ENCODE results near the gene GAR1. TPM values are rescaled to one million over a fixed set of nuclear protein-coding genes. Genes with fewer than 3 reads are reported as not detected.

GAR1 gene
- polyA plus RNA-seq, 1 donor from 2014 or later: 19.2 TPM

DNA sequence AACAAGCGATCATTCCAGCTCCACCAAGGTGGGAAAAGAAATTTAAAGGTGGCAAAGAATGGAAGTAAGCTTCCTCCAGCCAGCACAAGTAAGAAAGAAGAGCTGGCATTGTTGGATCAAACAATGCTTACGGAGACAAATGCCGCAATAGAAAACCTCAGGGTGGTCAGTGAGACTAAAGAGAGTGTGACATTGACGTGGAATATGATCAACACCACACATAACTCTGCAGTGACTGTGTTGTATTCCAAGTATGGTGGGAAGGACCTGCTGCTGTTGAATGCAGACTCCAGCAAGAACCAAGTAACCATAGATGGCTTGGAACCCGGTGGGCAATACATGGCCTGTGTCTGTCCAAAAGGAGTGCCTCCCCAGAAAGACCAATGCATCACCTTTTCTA, 54.5 kb downstream of the GAR1 start:
- H3K27ac Mint-ChIP-seq: no peak overlapping the region
- peaks cover 2% of the 10 kb centered on the region for H3K36me3 Mint-ChIP-seq
- H3K4me1 Mint-ChIP-seq: no peaks in the 10 kb centered on the region
- no peak overlapping the region for H3K4me3 Mint-ChIP-seq
- H3K27me3 Mint-ChIP-seq: no peaks in the 10 kb centered on the region
- no peaks in the 10 kb centered on the region for H3K9me3 Mint-ChIP-seq

GRCh38 chr4:109872065-109872464, 56.5 kb downstream of the GAR1 start:
- H3K4me3 Mint-ChIP-seq: no peak overlapping the region
- H3K36me3 Mint-ChIP-seq: peaks cover 2% of the 10 kb centered on the region
- no peak overlapping the region for H3K27ac Mint-ChIP-seq
- H3K27me3 Mint-ChIP-seq: no peaks in the 10 kb centered on the region
- peaks cover 0 to 2% (median 0%) of the 10 kb centered on the region in 3 donors for H3K9me3 Mint-ChIP-seq
- H3K4me1 Mint-ChIP-seq: no peaks in the 10 kb centered on the region

DNA sequence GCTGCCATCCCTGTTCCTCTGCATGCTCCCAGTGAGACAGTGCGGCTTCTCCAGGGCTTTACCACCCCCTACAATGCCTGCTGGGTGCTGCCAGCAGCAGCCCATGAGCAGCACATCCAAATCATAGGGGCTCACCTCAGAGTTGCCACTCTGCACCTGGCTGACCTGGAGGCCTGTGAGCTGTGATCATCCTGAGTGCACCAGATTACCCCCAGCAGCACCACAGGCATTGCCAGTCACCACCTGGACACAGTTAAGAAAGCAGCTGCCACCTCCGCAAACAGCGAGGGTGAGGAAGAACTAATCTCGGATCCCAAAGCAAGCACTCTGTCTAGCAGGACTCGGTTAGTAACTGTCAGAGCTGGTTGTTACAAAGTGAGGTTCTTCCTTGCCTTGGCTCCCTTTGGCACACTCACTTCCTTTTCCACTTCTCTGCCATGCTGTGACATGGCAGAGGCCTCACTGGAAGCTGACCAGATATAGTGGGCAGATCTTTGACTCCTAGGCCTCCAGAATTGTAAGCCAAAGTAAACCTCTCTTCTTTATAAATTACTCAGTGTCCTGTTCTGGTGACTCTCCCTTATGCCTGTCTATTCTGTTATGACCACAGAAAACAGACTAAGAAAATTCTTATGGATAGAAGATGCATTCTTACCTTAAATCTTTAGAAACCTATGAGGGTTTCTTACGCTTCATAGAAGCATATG, 57.5 kb downstream of the GAR1 start:
- peaks cover 0 to 2% (median 0%) of the 10 kb centered on the region in 3 donors for H3K9me3 Mint-ChIP-seq
- no peaks in the 10 kb centered on the region for H3K36me3 Mint-ChIP-seq
- no peak overlapping the region for H3K4me3 Mint-ChIP-seq
- H3K27ac Mint-ChIP-seq: no peak overlapping the region
- H3K4me1 Mint-ChIP-seq: no peaks in the 10 kb centered on the region
- H3K27me3 Mint-ChIP-seq: peaks cover 3% of the 10 kb centered on the region

DNA sequence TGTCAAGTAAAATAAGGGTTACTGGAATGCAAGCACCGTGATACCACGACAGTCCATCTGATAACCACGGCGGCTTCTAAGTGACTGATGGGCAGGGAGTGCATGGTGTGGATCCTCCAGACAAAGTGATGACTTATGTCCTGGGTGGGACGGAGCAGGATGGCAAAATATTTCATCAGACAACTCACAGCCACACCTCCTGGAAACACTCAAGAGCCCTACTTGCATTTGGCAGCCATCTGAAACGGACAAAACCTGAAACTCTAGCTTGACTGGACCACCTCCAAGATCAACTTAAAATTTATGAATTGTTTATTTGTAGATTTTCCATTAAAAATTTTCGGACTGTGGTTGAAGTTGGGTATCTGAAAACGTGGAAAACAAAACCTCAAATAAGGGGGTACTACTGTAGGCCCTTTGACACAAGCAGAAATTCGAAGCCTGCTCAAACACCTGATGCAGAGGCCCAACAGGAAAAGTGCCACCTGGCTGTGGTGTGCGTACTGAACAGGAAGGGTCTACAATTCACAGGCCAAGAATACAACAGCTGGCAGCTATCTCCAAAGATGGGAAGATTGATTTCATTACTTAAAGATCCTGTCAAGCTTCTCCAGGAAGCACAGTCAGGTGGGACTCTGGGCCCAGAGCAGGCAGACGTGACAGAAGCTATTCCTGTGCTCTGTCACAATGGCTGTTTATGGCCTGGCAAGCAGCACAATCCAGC, 58.4 kb downstream of the GAR1 start:
- Mint-ChIP-seq H3K27me3 (peaks cover 4% of the 10 kb centered on the region), H3K4me3 (no peak overlapping the region), H3K4me1 (no peaks in the 10 kb centered on the region), H3K27ac (no peak overlapping the region), H3K36me3 (no peaks in the 10 kb centered on the region), H3K9me3 (peaks cover 0 to 2% (median 0%) of the 10 kb centered on the region in 3 donors)

Other genes with a start within 250 kb of the GAR1 start
- gene CASP6, start 112.3 kb upstream of the GAR1 start, polyA plus RNA-seq: 21.8 TPM
- gene PLA2G12A, start 85.7 kb upstream of the GAR1 start, polyA plus RNA-seq: 32.8 TPM
- not detected for gene CFI, start 13.8 kb upstream of the GAR1 start, polyA plus RNA-seq
- gene RRH, start 12.2 kb downstream of the GAR1 start, polyA plus RNA-seq: not detected
- not detected for gene LRIT3, start 32.3 kb downstream of the GAR1 start, polyA plus RNA-seq
- 0.51 TPM for gene EGF, start 97.1 kb downstream of the GAR1 start, polyA plus RNA-seq